NK-92 (cell line): Measurements from ENCODE around the gene CORO2B.
"Not testable (repeated sequence)": the region's sequence is repeated elsewhere in the genome, so short reads cannot be mapped to it uniquely, and the experiment has no call there.

ENCODE experiments used
- DNase-seq: peaks from one replicate; lab custom pipeline; 2025; ENCODE audit not compliant: unreplicated experiment; lab: John Stamatoyannopoulos, UW

The CORO2B gene

DNA sequence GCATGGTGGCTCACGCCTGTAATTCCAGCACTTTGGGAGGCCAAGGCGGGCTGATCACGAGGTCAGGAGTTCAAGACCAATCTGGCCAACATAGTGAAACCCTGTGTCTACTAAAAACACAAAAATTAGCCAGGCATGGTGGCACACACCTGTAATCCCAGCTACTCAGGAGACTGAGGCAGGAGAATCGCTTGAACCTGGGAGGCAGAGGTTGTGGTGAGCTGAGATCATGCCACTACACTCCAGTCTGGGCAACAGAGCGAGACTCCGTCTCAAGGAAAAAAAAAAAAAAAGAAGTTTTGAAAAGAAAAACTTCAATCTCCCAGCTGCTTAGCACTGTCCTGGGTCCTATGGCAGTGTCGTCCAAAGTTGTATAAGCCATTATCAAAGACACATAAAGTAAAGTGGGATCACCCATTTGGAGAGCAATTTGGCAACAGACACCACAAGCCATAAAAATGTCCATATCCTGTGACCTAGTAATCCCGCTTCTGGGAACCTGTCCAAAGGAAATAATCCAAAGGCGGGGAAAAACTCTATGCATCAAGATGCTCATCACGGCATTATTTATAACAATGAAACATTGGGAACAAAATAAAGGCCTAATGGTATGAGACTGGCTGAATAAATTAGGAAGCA, 26.2 kb downstream of the CORO2B start:
- DNase-seq = not testable (repeated sequence)

- DNase-seq = no peak
These were observed 27.6 kb downstream of the CORO2B start for GRCh38 chr15:68606375-68606774.

DNA sequence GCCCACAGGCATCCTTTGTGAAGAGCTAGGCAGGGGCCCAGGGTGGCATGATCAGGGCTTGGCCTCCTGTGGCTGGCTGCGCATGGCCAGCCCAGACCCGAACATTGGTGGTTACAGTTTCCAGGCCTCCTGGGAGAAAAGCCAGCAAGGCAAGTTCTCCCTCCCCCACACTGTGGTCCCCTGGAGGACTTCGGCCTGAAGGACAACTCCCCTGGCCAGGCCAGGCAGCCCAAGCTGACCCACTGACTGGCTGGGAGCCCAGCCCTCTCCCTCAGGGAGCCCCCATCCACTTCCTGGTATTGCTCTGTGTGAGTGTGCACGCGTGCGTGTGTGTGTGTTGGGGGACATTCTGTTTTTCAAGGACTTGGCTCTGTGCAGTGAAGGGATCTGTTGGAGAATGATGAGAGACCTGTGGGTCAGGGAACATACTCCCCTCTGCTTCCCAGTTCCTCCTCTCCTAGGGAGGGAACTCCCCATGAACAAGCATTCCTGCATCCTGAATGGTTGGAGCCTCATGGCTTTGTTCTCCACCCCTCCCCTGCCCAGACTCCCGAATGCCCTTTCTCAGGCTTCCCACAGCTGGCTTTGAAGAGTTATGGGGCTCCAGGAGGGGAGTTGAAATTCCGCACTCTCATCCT, 29.5 kb downstream of the CORO2B start:
- no peak for DNase-seq

GRCh38 chr15:68608844-68609232, 30.0 kb downstream of the CORO2B start:
- no peak for DNase-seq

- DNase-seq = no peak
These were observed 30.8 kb downstream of the CORO2B start for GRCh38 chr15:68609629-68610028.

- DNase-seq = no peak
These were observed 32.0 kb downstream of the CORO2B start for GRCh38 chr15:68610825-68611224.

DNA sequence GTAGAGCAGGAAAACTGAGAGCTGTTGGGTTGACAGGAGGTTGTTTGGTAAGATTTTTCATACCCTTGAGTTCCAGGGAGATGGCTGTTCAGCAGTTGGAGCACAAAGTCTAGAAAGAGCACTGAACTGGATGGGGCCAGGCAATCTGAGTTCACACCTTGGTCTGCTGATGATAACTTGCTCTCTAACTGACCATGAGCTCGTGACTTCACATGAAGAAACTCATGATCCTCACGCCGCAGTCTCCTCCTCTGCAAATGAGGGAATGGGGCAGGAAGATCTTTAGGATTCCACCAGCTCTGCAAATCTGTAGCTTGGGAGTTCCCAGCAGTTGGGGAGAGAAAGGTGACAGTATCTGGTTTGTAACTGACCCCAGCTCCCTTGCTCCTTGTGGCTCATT, 33.7 kb downstream of the CORO2B start:
- no peak for DNase-seq

- DNase-seq = no peak
These were observed 34.4 kb downstream of the CORO2B start for GRCh38 chr15:68612979-68613740.

GRCh38 chr15:68614286-68615035, 35.7 kb downstream of the CORO2B start:
- no peak for DNase-seq

GRCh38 chr15:68615301-68615700, 36.5 kb downstream of the CORO2B start:
- DNase-seq = no peak

- no peak for DNase-seq
These were observed 37.0 kb downstream of the CORO2B start for GRCh38 chr15:68615811-68616210.

DNA sequence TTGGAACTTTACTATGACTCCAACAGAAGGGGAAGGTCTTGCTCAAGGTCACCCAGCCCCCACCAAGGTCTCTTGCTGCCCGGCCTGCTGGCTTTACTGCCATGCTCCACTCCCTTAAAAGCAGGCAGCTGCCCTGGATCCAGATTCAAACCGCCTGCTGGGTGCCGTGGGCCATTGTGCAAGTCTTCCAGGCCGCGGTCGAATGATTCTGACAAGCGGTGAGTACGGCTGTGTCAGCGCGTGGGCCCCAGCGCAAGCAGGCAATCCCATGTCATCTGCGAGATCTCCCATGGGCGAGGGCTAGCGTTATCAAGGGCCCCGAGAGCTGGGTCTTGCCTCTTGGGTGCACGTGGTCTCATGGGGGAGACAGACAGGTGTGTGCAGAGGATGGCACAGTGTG, 37.6 kb downstream of the CORO2B start:
- DNase-seq = no peak

DNA sequence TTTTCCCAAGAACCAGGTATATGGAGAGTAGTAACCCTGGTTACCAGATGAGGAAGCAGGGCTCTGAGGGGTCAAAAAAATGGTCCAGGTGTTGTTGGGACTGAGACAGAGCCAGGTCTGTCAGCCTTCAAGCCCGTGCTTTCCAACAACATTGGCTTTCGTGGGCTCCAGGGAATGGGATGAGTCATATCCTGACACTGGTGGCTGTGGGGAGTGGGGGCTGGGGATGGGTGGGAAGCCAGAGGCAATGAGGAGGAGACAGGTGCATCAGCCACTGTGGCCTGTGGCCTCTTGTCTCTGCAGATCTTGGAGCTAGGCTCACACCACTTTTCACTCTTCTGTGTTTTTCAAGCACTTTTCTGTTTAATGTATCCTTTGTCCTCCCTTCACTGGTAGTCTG, 38.2 kb downstream of the CORO2B start:
- DNase-seq = no peak

- DNase-seq = no peak
These were observed 39.0 kb downstream of the CORO2B start for GRCh38 chr15:68617777-68618176.

GRCh38 chr15:68618394-68618793, 39.6 kb downstream of the CORO2B start:
- DNase-seq = no peak

DNA sequence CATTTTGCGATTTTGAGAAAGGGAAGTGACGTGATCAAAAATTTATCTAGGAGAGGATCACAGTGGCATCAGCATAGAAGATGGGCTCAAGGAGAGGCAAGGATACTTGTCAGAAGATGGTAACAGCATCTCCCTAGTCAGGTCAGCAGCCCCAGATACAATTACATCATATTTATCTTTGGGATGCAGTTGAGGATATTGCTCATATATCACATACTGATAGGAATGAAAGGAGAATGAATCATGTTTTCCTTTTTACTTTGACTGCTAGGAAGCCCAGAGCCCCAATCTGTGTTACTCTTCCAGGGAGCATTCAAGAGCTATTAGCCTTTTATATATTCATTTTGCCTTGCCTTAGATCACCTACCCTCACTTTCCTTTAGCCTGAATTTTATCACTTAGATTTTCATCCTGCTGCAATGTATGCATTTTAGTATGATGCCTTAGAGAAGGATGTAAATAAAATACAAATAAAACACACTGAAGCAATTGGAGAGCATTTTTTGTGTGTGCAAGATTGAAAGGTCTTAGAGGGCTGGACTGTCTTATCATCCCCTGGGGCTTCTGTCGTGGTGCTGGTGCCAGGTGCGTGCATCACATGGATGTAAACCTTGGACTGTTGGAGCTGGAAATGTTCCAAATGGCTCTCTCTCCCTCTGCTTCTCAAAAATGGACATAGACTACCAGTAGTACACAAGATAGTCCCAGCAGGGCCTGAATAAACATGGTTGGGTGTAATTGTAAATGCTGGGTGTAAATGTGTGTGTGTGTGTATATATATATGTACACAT, 40.3 kb downstream of the CORO2B start:
- no peak for DNase-seq

- no peak for DNase-seq
These were observed 42.1 kb downstream of the CORO2B start for GRCh38 chr15:68620721-68621527.

GRCh38 chr15:68621535-68621934, 42.7 kb downstream of the CORO2B start:
- no peak for DNase-seq

- DNase-seq = no peak
These were observed 44.6 kb downstream of the CORO2B start for GRCh38 chr15:68623301-68623892.

DNA sequence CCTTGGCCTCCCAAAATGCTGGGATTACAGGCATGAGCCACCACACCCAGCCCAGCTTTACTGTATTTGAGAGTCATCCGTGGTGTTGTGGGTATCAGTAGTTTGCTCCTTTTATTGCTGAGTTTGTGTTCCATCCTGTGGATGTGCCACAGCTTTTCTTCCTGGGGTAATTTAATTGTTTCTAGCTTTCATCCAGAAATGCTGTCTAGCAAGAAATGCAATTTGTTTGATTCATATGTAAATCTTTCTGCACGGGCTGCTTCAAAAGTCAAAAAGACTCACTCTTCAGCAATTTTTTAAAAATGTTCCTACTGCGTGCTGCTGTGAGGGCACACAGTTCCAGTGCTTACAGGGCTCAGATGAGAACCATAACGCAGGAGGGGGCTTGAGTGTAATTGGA, 47.1 kb downstream of the CORO2B start:
- no peak for DNase-seq
